H1 (cell line): Measurements from ENCODE around the gene FREM1. TPM values are rescaled to one million over a fixed set of nuclear protein-coding genes. Genes with fewer than 3 reads are reported as not detected.

Experiments used
- ATF3 ChIP-seq: IDR thresholded peaks from 2 replicates; pipeline ENCODE4 v1.6.1; 2011; ENCODE audit warnings: low read depth, mild to moderate bottlenecking, low read length; ENCODE audit not compliant: insufficient read depth
- HDAC2 ChIP-seq, 2 experiments: fragments of 300-600 bp in 1 of 2; sonication (generic) in 1 of 2; IDR thresholded peaks; 2 replicates each; pipeline ENCODE4 v1.6.1; 2011 to 2012; ENCODE audit warnings: low read depth in 2 of 2, low read length in 2 of 2, mild to moderate bottlenecking in 2 of 2, moderate library complexity in 2 of 2, borderline replicate concordance in 1 of 2, inconsistent platforms in 1 of 2
- POU5F1 ChIP-seq: IDR thresholded peaks from 2 replicates; pipeline ENCODE4 v1.6.1; 2011; ENCODE audit warnings: low read depth, mild to moderate bottlenecking, low read length, moderate library complexity
- RXRA ChIP-seq: IDR thresholded peaks from 2 replicates; pipeline ENCODE4 v1.6.1; 2011; ENCODE audit warnings: low read depth, mild to moderate bottlenecking, low read length, moderate library complexity; ENCODE audit not compliant: insufficient read depth
- SIN3A ChIP-seq, 2 experiments: IDR thresholded peaks in 1 of 2; conservative IDR thresholded peaks in 1 of 2; 2 replicates each; pipeline ENCODE4 v1.6.1; 2011 to 2012; ENCODE audit warnings: low read length in 2 of 2, improper control_type of control experiment in 1 of 2, low read depth in 1 of 2, mild to moderate bottlenecking in 1 of 2
- TCF12 ChIP-seq: IDR thresholded peaks from 2 replicates; pipeline ENCODE4 v1.6.1; 2011; ENCODE audit warnings: low read depth, mild to moderate bottlenecking, low read length
- polyA plus RNA-seq, 7 experiments: library from polyadenylated mRNA; depleted of rRNA in 3 of 7; stranded (reverse) in 5 of 7; unstranded in 2 of 7; fragments of >200 nt in 5 of 7; fragments of 200-250 nt in 2 of 7; gene quantifications; 1 replicate in 5 of 7; 2 replicates in 1 of 7; 4 replicates in 1 of 7; pipeline versions ENCODE4 v1.2.1 to v1.2.3, GENCODE V29; 2011 to 2013; ENCODE audit warnings: missing spikeins in 2 of 7, mixed read lengths in 2 of 7
- total RNA-seq: library from RNA; stranded (reverse); fragmentation: NEBNext Ultra II Directional; extraction: Animal tissue kit (Norgen Biotek cat#: 25700); gene quantifications from 2 replicates; pipeline ENCODE4 v1.2.1, GENCODE V29; 2021

Gene FREM1
- total and polyA plus RNA-seq, 2 of the 8 experiments (the other 6 are each of a cell fraction or from before 2014, with no cell fraction given), result 2.6 to 3.1 TPM

- peak; percentile 36; the same call in 1 of the 2 replicates for TF ChIP-seq ATF3
- 0 out of 2 replicates have a peak, but pooled peaks have one; percentile 24 for TF ChIP-seq TCF12
- TF ChIP-seq SIN3A (conservative IDR thresholded peaks at IDR 0.05 in 1 of 2, IDR thresholded peaks at IDR 0.05 in 1 of 2; ENCODE audit: low read depth in 1 of 2, low read length in 2 of 2), result no peak
- TF ChIP-seq HDAC2 (IDR thresholded peaks at IDR 0.05; ENCODE audit: borderline replicate concordance in 1 of 2, low read depth in 2 of 2, low read length in 2 of 2), result no peak
- TF ChIP-seq RXRA, result no peak
- 0 out of 2 replicates have a peak, but pooled peaks have one; percentile 2 for TF ChIP-seq POU5F1
- TF ChIP-seq, all 59 proteins: peak for 9
Observed at GRCh38 chr9:14846871-14847311, 63.3 kb downstream of the FREM1 start (continued).
